GM18861 (cell line): ENCODE data around the gene RGS6.
"Not testable (repeated sequence)": the region's sequence is repeated elsewhere in the genome, so short reads cannot be mapped to it uniquely, and the experiment has no call there.

Experiments used
- ATAC-seq: cut with Tn5 transposase; IDR thresholded peaks from one replicate; pipeline ENCODE4 v1.9.1; 2021; ENCODE audit not compliant: unreplicated experiment

Gene RGS6

DNA sequence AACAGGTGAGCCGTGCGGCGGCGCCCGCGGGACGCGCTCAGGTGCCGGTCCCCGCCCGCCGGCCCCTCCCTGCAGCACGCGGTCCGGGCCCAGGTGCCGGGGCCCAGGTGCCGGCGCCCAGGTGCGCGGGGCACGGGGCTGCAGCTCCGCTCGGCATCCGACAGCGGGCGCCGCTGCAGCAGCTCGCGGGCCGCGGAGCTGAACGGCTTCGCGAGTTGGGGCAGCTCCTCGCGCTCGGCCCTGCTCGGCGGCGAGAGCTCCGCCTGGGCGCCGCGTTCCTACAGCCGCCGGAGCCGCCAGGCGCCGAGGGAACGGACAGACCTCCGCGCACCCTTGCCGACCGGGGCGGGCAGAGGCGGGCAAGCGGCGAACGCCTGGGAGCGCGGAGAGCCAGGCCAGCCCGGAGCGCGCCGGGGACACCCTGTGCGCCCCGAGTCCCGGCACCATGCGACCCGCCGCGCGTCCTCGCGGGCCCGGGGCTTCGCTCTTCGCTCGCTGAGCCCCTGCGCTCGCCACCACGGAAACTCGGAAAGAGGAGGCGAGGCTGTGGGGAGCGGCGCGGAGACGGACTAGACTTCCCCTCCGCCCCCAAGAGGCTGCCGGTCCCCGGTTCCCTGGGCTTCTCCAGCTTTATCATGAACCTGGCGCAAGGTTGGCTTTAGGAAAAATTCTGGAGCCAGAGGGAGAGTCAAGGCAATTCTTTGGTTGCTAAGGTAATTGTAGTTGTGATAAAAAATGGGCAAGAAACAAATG, at the start of gene RGS6:
Gene RGS6, plus strand, starts transcription at position 201 of the 753 bp plus-strand sequence.
- ATAC-seq: no peak

DNA sequence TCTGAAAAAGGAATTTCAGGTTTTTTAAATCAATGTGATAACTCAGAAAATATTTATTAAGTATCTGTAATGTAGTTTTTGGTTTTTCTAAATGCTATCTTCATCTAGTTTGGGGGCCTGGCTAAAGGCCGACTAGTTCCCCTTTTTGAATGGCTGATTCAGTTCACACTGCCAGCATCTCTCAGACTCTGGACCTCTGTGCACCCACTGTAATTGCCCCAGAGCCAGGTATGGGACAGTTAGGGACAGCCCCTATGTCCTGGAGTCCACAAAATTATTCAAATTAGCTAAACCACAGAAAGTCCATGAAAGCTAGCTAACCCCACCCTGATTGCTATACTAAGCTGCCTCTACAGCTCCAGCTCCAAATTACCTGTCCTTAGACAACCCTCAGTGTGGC, 49.1 kb upstream of the RGS6 start:
- ATAC-seq: no peak

DNA sequence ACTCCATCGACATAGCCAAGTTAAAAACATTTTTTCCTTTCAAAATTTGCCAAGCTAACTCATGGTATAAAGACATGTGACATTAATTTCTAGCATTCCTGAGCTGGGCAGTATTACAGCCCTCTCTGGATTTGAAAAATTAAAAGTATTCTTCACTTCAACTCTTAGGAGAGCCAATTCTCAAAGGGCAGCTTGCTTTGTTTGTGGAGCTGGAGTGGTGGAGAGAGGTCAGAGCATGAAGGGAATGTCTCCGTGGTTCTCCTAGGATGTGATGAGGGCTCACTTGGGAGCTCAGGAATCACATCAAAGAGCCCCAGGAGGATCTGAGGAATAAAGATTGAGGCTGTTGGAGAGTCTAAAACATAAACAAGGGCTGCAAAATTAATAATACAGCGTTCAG, 46.9 kb upstream of the RGS6 start:
- ATAC-seq: no peak

DNA sequence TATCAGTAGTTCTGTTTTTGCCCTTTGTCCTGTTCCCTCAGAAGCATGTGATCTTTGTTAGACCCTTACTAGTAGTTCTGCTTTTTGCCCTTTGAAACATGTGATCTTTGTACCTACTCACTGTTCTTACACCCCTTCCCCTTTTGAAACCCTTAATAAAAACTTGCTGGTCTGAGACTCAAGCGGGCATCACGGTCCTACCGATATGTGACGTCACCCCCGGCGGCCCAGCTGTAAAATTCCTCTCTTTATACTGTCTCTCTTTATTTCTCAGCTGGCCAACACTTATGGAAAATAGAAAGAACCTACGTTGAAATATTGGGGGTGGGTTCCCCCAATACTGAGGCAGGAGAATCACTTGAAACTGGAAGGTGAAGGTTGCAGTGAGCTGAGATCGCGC, 44.4 kb upstream of the RGS6 start:
- not testable (repeated sequence) for ATAC-seq

DNA sequence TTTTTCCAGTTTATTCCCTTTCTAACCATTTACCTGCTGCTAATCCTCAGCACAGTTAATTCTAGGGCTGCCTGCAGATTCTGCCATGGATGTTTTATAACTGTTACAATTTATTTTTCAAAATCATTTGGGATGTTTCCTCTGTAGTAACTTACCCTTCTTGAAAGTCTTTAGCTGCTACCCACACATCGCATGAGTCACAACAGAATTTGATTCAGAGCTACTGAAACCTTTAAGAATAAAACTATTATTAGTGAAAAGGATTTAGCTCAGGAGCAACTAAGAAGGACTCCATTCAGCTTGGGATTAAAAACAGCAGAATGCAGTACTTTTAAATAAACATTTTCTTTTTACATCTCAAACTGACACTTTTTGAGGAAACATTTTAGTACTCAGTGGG, 41.7 kb upstream of the RGS6 start:
- no peak for ATAC-seq

DNA sequence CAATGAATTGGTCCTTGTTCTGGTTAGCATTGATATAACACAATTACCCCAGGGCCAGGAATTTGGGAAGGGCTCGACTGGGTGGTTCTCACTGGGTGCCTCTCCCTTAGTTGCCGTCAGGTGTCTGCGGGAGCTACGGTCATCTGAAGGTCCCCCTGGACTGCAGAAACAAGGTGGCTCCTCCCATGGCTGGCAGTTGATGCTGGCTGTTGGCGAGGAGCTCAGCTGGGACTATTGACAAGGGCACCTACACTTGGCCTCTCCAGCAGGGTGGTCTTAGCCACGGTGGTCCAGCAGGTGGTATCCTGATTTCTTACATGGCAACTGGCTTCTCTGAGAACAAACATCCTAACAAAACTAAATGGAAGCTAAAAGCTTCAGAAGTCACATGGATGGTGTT, 41.0 kb upstream of the RGS6 start:
- no peak for ATAC-seq

DNA sequence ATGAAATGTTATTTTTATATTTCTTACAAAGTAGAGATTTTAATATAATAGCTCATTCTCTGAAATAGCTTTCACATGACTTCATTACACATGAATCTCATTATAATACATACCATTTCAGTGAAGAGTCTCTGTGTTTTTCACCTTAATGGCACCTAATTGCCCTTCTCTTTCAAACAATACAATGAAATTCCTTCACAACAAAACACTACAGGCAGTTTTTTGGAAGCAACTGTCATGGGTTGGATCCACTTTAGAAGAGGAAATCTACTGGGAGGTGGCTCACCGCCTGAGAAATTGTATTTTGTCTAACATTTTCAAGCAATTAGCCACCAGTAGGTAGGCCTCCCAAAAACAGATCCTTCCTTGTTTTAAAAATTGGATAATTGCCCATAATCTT, 40.3 kb upstream of the RGS6 start:
- no peak for ATAC-seq

DNA sequence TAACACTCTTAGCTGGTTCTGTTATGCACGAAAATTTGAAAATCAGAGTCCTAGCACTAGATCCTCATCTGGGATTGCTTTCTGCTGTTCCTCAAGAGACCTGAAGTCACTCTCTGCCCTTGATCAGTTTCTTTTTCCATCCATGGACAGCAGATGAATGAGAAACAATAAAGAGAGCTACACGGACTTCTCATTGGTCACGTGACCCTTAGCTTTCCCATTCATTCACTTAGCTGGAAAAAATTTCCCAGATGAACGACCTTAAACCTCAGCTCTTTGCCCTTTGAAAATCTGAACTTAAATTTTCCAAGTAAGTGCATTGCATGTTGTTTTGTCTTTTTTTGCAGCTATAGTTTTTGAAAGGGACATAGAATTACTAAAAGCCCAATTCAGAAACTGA, 27.2 kb upstream of the RGS6 start:
- no peak for ATAC-seq

DNA sequence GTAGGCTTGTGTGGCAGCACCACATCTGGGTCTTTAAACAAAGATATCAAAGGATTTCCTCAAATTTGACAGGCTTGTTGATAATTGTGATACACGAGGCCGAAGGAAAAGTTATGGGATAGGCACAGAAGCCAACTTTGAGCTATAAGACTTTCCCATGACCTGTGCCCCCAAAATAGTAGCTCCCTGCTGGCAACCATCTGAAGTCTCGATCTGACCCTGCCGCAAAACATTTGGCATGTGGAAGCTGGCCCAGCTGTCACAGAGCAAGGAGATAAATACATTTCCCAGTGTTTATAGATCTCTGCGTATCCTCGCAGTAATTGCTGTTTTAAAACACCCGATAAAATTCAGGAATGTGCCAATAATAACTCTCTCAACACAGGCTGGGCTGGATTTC, 26.4 kb upstream of the RGS6 start:
- ATAC-seq: no peak

DNA sequence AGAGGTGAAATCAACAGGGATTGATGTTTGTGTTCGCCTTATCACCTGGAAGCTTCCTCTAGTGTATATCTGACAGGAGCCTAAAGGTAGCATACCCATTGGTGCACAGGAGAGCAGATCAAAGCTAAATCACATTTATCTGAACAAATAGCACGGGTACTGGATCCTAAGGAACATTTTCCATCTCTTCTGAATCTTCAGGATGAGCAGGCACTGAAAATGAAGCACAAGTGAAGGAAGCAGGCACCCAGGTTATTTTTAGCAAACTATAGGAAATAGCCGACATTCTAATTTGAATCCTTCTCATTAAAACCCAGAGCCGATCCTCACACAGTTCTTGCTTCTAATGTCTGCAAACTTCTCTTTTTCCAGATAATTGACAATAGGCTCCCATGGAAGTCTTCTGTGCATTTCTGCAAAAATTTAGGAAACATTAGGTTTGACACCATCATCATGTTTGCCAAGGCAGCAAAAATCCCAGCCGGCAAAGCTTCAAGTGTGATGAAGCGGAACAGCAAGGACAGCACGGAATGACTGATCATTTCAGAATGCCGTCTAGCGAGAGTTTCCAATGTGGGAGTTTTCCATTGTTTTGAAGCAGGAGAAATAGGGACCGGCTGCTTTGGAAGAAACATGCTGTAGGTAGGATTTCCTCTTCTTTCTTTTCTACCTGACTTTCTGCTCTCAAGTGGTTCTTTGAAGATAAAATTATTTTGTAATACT, 24.3 kb upstream of the RGS6 start:
- ATAC-seq: no peak

DNA sequence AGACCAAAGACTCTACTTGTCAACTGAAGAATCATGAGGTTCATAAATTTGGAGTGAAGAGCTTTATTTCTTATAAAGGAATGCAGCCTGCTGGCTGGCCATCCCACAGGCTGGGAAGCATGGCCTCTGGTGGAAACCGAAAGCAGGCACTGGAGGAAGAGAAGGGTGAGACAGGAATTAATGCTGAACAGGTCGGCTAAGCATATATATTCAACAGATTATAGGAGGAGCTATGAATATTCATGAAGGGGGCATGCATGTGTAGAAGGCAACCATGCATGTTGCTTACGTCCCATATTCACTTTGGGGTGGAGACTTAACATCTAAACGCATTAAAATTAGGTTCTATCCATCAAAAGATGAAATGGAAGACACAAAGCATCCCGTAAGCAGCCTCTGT, 20.6 kb upstream of the RGS6 start:
- no peak for ATAC-seq

DNA sequence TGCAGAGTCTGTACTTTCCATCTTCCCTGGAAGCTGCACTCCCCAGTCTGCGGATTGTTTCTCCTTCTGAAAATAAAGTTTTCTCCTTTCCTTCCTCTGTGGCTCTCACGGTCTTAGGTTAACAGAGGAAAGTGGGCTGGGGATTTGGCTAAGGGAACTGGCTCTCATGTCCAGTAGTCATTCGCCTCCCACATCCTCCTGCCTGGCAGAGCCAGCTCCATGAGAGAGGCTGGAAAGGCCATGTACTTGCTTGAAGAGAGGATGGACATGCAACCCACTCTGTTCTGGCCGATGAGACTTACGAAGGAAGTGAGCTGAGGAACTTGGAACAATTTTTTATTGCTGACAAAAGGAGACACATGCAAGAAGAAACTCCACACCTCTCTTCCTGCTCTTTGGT, 18.9 kb upstream of the RGS6 start:
- ATAC-seq: no peak

DNA sequence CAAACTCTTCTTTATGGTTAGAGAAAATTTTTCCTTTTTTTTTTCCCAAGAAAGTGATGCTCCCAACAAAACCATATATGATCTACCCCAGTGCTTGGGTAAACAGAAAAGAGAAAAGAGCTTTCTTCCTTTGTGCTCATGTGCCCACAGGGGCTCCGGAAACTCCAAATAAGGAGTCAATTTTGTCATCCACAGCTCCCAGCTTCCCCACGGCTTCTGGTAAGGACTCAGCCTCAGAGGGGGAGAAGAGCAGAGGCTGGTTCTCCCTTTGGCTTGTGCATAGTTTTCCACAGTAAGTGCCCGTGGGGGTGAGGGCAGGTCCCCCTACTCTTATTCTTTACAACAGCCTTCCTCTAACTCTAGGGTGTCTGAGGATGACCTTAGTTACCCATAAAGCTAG, 13.3 kb upstream of the RGS6 start:
- ATAC-seq: no peak

DNA sequence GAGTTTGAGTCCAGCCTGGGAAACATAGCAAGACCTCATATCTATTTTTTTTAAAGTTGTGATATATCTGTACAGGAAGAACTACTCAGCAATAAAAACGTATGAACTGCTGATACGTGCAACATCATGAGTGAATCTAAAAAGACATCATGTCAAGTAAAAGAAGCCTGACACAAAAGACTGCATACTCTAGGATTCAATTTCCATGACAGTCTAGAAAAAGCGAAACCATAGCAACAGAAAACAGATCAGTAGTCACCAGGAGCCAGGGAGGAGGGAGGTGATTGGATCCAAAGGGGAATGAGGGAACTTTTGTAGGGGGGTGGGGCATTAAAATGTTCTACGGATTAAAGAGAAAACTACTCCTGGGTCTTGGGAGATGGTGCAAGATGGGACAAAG, 8.7 kb upstream of the RGS6 start:
- ATAC-seq: no peak

DNA sequence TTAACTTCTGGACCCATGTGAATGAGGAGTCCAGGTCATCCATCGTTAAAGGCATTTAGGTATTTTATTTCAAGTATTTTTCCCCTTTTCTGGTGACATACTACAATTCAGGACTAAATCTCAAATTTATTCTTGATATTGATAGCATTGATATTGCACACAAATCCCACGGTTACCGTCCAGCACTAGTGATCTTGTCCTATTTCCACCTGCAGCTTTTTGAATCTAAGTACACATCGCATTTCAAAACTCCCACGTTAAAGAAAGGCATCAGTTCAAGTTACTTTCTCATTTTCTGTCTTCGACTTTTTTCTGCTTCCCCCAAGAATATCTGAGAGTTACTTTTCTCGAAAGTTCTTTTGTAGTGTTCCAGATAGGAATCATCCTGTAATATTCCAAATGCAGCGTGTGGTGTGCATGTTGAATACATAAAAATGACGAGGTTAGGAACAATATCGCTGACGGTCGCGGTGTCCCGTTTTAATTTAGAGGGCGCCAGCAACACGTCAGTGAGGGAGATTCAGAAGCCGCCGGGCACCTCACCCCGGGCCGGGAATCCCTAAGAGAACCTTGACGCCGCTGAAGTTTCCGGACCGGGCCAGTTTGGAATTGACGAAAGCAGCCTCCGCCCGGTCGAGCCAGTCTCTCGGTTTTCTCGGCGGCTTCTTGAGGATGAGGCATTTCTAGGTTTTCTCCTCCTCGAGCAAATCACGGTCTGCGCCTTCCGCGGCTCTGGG, 569 bp upstream of the RGS6 start:
- no peak for ATAC-seq

DNA sequence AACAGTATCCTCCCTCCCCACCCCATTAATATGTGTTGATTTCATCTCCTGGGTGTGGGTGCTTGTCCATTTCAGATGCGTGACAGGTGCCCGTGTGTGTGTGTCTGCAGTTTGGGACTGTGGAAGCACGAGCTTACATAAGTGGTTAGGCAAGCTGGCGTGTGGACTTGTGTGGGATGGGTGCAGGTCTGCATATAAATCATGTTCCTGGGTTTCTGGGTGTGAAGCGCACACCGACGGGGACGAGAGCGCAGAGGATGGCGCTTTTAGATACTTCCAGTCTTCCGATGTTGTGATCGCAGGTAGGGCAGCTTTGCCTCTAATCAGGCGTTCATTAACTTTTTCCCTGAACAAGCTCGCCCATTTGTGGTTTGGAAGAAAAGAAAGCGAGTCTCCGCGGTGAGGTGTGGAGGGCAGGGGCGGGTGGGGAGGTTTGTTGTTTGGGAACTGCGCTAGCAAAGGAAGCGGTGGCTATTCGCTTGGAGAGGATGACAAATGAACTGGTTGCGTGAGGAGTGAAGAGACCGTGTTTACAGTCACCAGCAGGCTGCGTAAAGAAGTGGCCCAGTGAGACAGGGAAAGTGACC, 865 bp downstream of the RGS6 start:
- no peak for ATAC-seq

DNA sequence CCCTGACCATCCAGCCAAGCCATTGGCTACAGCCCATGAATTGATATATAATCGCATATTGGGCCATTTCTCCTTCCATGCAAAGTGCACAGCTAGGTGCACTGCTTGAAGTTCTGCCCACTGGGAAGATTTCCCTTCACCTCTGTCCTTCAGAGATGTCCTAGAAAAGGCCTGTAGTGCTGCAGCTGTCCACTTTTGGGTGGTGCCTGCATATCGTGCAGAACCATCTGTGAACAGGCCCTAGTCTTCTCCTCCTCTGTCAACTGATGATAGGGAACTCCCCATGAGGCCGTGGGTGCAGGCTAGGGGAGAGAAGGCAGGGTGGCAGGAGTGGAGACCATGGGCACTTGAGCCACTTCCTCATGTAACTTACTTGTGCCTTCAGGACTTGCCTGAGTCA, 6.0 kb downstream of the RGS6 start:
- ATAC-seq: not testable (repeated sequence)

DNA sequence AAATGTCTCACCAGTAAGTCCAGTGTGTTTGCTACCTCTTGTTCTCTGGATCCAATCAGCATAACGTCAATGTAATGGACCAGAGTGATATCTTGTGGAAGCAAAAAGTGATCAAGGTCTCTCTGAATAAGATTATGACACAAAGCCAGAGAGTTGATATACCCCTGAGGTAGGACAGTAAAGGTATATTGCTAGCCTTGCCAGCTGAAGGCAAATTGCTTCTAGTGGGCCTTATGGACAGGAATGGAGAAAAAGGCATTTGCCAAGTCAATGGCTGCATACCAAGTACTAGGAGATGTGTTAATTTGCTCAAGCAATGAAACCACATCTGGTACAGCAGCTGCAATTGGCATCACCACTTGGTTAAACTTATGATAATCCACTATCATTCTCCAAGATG, 7.1 kb downstream of the RGS6 start:
- ATAC-seq: not testable (repeated sequence)

DNA sequence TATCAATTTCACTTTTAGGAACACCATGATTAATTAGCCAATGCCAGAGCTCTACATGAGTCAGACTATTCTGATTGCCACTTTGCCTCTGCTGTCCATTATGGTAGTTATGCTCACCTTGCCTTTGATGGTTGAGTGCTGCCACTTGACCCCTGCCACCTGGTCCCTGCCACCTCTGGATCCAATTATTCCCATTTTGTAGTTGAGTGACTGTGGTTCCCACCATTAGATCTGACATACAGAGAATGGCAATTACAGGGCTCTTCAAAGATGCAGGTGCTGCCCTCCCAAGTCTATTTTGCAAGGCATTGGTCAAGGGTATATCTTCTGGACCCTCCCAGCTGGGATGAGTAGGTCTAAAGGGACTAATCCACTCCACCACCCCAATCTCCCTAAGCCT, 8.3 kb downstream of the RGS6 start:
- ATAC-seq: not testable (repeated sequence)

DNA sequence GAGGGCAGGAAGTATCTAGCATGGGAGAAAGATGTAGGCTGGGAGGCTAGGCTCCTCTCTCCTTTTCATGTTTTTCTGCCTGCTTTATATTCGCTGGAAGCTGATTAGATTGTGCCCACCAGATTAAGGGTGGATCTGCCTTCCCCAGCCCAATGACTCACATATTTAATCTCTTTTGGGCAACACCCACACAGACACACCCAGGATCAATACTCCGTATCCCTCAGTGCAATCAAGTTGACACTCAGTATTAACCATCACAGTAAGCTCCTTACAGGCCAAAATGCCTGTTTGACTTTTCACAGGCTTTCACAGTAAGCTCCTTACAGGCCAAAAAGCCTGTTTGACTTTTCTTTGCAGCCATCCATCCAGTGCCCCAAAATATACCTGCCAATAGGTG, 9.4 kb downstream of the RGS6 start:
- not testable (repeated sequence) for ATAC-seq

DNA sequence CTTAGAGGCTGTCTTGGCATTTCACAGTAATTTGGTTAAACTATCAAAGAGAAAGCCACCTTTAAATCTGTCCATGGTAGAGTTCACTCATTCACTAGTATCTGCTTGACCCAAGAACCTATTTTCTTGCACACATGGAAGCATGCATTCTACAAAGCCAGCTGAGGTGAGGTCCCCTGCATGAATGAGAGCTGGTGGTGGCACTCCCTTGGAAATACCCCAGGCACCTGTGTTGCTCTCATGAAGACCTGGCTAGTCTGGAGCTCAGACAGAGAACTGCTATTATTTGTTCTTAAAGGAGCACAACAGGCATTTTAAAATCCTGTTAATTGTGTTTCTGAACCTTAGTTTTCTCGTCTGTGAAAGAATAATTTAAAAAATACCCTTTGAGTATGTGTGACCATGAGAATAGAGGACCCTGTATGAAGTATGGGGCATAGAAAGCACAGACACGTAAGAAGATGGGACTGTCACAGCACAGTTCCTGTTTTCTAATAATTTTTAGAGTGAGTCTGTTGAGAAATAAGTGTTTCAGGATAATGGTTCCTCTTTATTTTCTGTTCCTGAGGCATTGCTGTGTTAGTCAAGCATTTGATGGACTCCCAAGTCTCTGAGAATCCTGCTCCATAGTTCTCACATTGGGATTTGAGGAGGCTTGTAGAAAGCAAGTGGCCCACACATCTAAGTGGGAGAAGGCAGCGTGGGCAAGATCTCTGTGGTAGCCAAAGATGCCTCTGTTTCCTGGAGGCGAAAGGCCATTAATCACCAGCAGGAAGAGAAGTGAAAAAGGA, 10.9 kb downstream of the RGS6 start:
- no peak for ATAC-seq
